Ectodermal cell (in vitro differentiated cells): ENCODE measurements around the gene CCDC192.

ENCODE experiments used
- H3K27ac ChIP-seq: 2 replicates; pipeline ENCODE4 v1.7.0; 2013; ENCODE audit warnings: mild to moderate bottlenecking, low read depth, low read length; ENCODE audit not compliant: insufficient read depth, poor library complexity, severe bottlenecking
- H3K27me3 ChIP-seq: 2 replicates; pipeline ENCODE4 v1.7.0; 2013; ENCODE audit warnings: mild to moderate bottlenecking, low read length; ENCODE audit not compliant: insufficient read depth, control insufficient read depth, poor library complexity, severe bottlenecking
- H3K36me3 ChIP-seq: one replicate; pipeline ENCODE4 v1.7.0; 2013; ENCODE audit warnings: low read length; ENCODE audit not compliant: control insufficient read depth, insufficient read depth
- H3K4me1 ChIP-seq: one replicate; pipeline ENCODE4 v1.7.0; 2013; ENCODE audit warnings: low read length; ENCODE audit not compliant: control insufficient read depth, insufficient read depth
- H3K4me3 ChIP-seq: 2 replicates; pipeline ENCODE4 v1.7.0; 2013; ENCODE audit warnings: low read depth, low read length, control low read depth; ENCODE audit not compliant: insufficient read depth
- H3K9me3 ChIP-seq: 2 replicates; pipeline ENCODE4 v1.7.0; 2013; ENCODE audit warnings: mild to moderate bottlenecking, low read length, moderate library complexity; ENCODE audit not compliant: control insufficient read depth
- WGBS, 2 experiments: methylation state at CpG; one replicate each; pipeline ENCODE4 v1.1.7; 2013; ENCODE audit warnings: missing lambda C conversion rate in 2 of 2; 5-methylcytosine and 5-hydroxymethylcytosine counted together

CCDC192 gene

DNA sequence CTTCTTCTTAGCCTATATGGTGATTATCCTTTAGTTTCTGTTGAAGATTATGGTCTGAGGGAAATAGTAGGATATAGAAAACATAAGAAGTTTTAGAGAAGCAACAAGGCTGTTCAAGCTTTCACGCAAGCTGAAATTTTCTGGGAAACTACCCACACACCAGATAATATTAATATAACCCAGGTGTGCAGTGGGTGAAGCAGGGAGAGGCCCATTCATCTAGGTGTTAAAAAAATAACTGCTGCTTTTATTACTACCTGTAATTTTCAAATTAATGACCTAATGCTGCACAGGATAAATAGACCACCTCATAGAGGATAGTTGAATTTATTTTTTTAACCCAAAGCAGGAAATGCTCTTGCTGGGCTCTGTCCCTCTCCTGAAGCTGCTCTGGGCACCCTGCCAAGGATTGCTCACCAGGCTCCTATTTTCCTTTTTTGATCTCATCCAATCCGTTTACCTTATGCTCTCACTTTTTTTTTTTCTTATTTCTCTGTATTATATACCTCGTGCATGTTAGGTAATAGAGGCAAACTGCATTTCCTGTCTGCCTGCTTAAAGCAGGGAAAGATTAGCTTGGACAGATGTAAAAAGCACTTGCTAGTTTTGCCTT, 256.1 kb downstream of the CCDC192 start:
- H3K4me3 ChIP-seq, result no peak overlapping the region
- WGBS, 2 experiments, result 68 to 75% methylated on average over 1 to 3 of the region's 3 CpGs
- no peak overlapping the region for H3K27ac ChIP-seq

DNA sequence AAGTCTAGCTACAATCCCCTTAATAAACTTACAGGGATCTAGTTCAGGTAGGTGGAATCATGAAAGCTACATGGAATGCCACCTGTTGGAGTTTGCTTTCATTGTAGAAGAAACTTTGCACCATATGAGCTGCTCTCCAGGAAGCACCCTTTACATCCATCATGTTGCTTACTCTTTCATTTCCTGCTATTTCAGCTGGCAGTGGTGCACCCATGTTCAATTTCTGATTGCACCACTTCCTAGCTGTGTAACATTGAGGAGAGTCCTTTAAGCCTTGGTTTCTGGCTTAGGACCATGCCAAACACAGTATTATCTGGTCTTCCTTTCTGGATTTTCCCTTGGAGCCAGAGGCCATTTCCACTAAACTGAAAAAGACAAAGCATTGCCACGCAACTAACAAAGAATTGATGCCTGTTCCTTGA, 257.1 kb downstream of the CCDC192 start:
- H3K36me3 ChIP-seq, result no peaks in the 10 kb centered on the region
- no peak overlapping the region for H3K27ac ChIP-seq
- H3K4me3 ChIP-seq, result no peak overlapping the region
- no peaks in the 10 kb centered on the region for H3K4me1 ChIP-seq
- H3K9me3 ChIP-seq, result no peaks in the 10 kb centered on the region
- no peaks in the 10 kb centered on the region for H3K27me3 ChIP-seq
- 83 to 93% methylated on average over 1 of the region's 1 CpG for WGBS, 2 experiments

More for the DNA sequence above, 256.1 kb downstream of the CCDC192 start:
- no peaks in the 10 kb centered on the region for H3K27me3 ChIP-seq
- no peaks in the 10 kb centered on the region for H3K36me3 ChIP-seq
- no peaks in the 10 kb centered on the region for H3K9me3 ChIP-seq
- H3K4me1 ChIP-seq, result no peaks in the 10 kb centered on the region

DNA sequence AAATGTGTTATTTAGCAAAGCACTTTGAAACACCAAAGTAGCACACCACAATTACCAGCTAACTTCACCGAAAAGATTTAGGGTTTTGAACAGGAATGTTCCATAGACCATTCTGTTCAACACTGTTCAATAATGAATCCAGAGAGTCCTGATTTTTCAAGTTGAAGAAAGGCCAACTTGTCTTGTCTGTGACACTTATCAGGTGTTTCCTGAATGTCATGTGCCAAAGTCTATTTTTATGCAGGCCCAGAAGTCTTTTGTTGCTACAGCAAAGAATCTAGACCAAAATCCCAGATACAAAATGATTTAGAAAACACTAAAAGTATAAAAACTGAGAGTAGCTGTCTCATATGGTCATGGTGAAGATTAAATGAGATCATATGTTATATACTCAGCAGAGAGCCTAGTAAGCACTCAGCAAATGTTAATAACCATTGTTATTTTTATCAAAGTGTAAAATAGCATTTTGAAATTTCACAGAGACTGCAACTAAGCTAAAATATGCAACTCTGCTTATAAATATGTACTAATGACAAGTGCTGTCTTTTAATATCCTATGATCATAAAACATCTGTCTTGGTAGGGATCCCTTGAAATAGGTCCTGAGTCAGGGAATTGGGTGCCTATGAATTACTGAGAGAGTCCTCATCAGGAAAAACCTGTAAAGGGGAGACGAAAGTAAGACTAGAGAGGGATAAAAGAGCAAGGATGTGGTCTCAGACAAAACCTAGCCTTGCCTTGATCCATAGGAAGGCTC, 258.0 kb downstream of the CCDC192 start:
- Histone ChIP-seq H3K27ac (no peak overlapping the region), H3K27me3 (no peaks in the 10 kb centered on the region), H3K4me1 (no peaks in the 10 kb centered on the region), H3K4me3 (no peak overlapping the region), H3K9me3 (no peaks in the 10 kb centered on the region), H3K36me3 (no peaks in the 10 kb centered on the region)
- 91 to 96% methylated on average over 2 of the region's 2 CpGs for WGBS, 2 experiments

DNA sequence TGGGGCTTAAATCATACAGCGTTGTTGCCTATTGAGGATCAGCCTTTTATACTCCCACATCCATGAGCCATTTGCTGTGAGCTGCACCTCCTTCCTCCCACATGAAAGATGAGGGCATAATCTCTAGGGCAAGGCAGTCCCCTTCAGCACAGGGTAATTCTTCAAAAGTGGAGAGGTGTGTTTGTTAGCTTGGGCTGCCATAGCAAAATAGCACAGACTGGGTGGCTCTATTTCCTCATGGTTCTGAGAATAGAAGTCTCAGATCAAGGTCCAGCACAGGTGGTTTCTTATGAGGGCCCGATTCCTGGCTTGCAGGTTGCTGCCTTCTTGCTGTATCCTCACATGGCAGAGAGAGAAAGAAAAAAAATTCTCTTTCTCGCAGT, 258.6 kb downstream of the CCDC192 start:
- no peak overlapping the region for H3K27ac ChIP-seq
- H3K4me1 ChIP-seq, result no peaks in the 10 kb centered on the region
- no peaks in the 10 kb centered on the region for H3K36me3 ChIP-seq
- no peaks in the 10 kb centered on the region for H3K9me3 ChIP-seq
- no peaks in the 10 kb centered on the region for H3K27me3 ChIP-seq
- WGBS, 2 experiments, result 91% methylated on average over 2 to 3 of the region's 3 CpGs
- no peak overlapping the region for H3K4me3 ChIP-seq

DNA sequence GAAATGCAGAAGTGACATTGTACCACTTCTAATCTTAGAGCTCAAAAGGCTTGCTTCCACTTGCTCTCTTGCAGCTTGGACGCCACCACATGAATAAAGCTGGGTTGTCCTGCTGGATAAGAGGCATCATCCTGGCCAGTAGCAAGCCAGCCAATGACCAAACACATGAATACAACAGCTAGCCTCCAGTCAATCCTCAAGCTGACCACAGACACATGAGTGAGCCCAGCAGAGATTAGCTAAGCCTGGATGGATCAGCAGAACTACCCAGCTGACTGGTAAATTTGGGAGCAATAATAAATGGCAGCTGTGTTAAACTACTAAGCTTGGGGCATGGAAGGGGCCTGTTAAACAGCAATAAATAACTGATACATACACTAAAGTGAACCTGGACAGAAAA, 259.3 kb downstream of the CCDC192 start:
- 92 to 97% methylated on average over 1 of the region's 1 CpG for WGBS, 2 experiments

DNA sequence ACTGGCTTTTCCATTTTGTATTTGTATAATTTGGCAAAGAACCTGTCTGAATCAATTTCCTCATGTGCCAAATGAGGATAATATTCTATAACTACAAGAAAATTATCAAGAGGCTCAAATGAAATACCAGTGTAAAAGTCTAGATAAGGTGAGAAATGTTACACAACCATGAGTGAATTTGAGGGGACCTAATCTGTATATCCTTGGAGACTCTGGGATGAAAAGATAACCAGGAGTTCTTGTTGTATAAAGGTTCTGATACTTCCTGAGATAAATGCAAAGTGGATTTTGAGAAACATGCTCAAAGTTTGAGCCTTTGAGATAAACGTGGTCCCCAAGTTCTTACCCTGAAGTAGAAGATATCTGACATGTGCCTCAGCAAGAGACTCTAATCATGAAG, 260.0 kb downstream of the CCDC192 start:
- Histone ChIP-seq H3K36me3 (no peaks in the 10 kb centered on the region), H3K27ac (no peak overlapping the region), H3K4me1 (no peaks in the 10 kb centered on the region), H3K27me3 (no peaks in the 10 kb centered on the region), H3K9me3 (no peaks in the 10 kb centered on the region), H3K4me3 (no peak overlapping the region)
- WGBS, 2 experiments, result 90 to 96% methylated on average over 1 of the region's 1 CpG

More for the DNA sequence above, 259.3 kb downstream of the CCDC192 start:
- H3K27me3 ChIP-seq, result no peaks in the 10 kb centered on the region
- H3K4me3 ChIP-seq, result no peak overlapping the region
- H3K36me3 ChIP-seq, result no peaks in the 10 kb centered on the region
- no peak overlapping the region for H3K27ac ChIP-seq
- no peaks in the 10 kb centered on the region for H3K4me1 ChIP-seq
- H3K9me3 ChIP-seq, result no peaks in the 10 kb centered on the region

DNA sequence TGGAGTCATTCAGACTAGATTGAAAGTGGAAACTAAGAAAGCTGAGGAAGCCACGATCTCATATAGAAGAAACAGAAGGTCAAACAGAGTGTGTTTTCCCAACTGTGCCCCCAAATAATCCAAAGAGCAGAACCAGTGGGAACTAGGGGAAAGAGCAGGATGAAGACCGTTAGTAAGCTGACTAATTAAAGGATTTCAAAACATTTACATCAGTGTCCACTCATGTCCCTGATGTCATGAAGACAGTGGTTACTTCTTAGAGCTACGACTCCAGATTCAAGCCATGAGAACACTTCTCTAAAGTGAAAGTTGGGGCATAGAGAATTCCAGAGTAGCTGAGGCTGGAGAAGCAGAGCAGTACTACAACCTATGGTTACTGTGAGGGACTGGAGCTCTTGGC, 260.7 kb downstream of the CCDC192 start:
- Histone ChIP-seq H3K36me3 (no peaks in the 10 kb centered on the region), H3K27me3 (no peaks in the 10 kb centered on the region), H3K4me1 (no peaks in the 10 kb centered on the region), H3K4me3 (no peak overlapping the region), H3K9me3 (no peaks in the 10 kb centered on the region), H3K27ac (no peak overlapping the region)
- 94 to 97% methylated on average over 3 of the region's 3 CpGs for WGBS, 2 experiments

DNA sequence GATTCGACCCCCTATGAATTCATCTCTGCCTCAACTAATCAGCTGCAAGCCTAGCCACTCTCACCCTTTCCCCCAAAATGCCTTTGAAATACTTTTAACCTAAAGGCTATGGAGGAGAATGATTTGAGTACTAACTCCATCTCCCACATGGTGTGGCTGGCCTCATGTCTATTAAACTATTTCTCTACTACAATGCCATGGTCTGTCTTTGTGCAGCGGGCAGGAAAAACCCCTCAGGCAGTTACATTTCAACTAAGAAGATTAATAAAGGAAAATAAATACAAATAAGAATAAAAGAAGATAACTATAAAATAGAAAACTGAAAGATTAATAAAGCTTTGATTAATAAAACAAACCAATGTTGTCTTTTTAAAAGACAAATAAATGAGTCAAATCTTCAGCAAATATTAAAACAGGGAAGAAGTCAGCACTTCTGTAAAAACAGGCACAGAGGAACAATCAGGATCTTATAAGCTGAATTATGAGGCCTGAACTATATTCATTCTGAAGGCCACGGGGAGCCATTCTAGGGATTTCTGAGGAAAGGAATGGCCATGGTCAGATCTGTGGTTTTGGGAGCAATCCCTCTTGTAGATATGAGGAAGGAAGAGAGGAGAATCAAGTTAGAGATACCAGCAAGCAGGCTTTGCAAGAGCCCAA, 264.3 kb downstream of the CCDC192 start:
- WGBS, 2 experiments, result 94 to 95% methylated on average over 2 of the region's 3 CpGs
- Histone ChIP-seq H3K9me3 (no peaks in the 10 kb centered on the region), H3K27me3 (no peaks in the 10 kb centered on the region), H3K36me3 (no peaks in the 10 kb centered on the region), H3K27ac (no peak overlapping the region), H3K4me1 (peaks cover 7% of the 10 kb centered on the region), H3K4me3 (no peak overlapping the region)

DNA sequence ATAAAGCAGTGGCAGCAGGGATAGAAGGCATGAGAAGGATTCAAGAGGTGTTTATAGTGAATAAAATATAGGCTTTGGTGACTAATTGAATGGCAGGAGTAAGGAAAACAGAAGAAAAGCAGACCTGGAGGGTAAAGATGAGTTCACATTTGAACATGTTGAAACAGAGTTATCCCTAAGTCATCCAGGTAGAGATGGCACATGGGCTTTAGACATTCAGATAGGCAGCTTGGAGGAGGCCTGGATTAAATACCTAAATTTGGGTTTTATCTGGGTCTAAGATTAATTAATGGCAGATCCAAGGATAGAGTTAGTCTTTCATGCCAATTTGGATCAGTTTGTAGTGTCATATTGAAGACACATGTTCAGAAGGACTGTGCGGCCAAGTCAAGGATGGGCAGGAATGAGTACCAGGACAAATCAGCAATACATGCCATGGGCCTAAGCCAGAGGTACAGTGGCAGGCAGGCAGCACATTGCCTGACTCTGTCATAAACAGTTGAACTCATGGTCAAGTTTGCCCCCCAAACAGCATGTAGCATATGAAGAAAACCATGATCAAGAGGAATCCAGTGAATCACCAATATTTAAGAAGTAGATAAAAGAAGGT, 264.9 kb downstream of the CCDC192 start:
- H3K27me3 ChIP-seq, result no peaks in the 10 kb centered on the region
- WGBS, 2 experiments, result 99 to 100% methylated on average over 1 of the region's 1 CpG

DNA sequence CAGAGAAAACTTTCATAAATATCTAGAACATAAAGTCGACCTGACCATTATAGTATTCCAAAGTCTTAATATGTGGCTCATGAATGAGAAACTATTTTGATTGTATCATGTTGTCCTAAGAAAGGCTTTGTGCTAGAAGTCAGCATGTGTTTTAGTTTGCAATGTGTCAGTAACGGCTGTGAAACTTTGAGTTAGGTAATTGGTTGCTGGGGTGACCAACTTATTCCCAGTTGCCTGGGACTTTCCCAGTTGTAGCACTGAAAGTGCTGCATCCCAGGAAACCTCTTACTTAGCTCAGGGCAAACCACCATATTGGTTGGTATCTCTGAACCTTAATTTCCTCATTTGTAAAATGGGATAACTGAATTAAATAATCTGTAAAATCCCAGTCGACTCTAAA, 265.8 kb downstream of the CCDC192 start:
- Histone ChIP-seq H3K27ac (no peak overlapping the region), H3K4me1 (peaks cover 7% of the 10 kb centered on the region), H3K36me3 (no peaks in the 10 kb centered on the region), H3K4me3 (no peak overlapping the region), H3K27me3 (no peaks in the 10 kb centered on the region), H3K9me3 (no peaks in the 10 kb centered on the region)
- WGBS, 2 experiments, result 88 to 89% methylated on average over 3 of the region's 3 CpGs

More for the DNA sequence above, 264.9 kb downstream of the CCDC192 start:
- no peaks in the 10 kb centered on the region for H3K9me3 ChIP-seq
- H3K4me1 ChIP-seq, result peaks cover 7% of the 10 kb centered on the region
- H3K27ac ChIP-seq, result no peak overlapping the region
- no peak overlapping the region for H3K4me3 ChIP-seq
- H3K36me3 ChIP-seq, result no peaks in the 10 kb centered on the region
